ENCODE results near the gene TRIP13. TPM values are rescaled to one million over a fixed set of nuclear protein-coding genes. Genes with fewer than 3 reads are reported as not detected.

The TRIP13 gene
- total and polyA plus RNA-seq, 2 of the 4 experiments (the other 2 are of a cell fraction) = 17.1 to 35.5 TPM

- no peak overlapping the region for H3K18ac ChIP-seq (ENCODE audit: low read depth, low read length)
- no peak overlapping the region for H4K91ac ChIP-seq (ENCODE audit: insufficient read depth, low read depth, low read length)
- no peak overlapping the region for H3K56ac ChIP-seq (ENCODE audit: extremely low read depth, insufficient read depth, low read length)
- in situ Hi-C loops (cut with MboI; ENCODE audit: low sequenced_read_pairs) (no loop called here), intact Hi-C loops (cut with micrococcal nuclease) (no loop called here), dilution Hi-C loops (cut with HindIII; ENCODE audit: low sequenced_read_pairs, unreplicated experiment) (no loop called here)
- no peaks in the 10 kb centered on the region for H3K79me1 ChIP-seq (ENCODE audit: low read depth in 1 of 2, low read length in 2 of 2)
- no peaks in the 10 kb centered on the region for H4K20me1 ChIP-seq (ENCODE audit: insufficient read depth, low read length)
- H2BK5ac ChIP-seq (ENCODE audit: low read depth, low read length, poor library complexity, severe bottlenecking) = no peak overlapping the region
- no peak overlapping the region for H2AK9ac ChIP-seq (replicated peaks; ENCODE audit: low read depth, low read length, poor library complexity)
- H4K5ac ChIP-seq (ENCODE audit: low read depth, low read length) = no peak overlapping the region
- BruUV-seq (replicated peaks) = no TSS peak
- CTCF ChIA-PET = no interaction called here
- H2BK20ac ChIP-seq (ENCODE audit: low read depth, low read length) = no peak overlapping the region
- H3K4me2 ChIP-seq (ENCODE audit: low read depth, low read length) = no peak overlapping the region
- no peak overlapping the region for H3K9ac ChIP-seq (ENCODE audit: low read depth, low read length)
- H2AFZ ChIP-seq (replicated peaks; ENCODE audit: low read length, poor library complexity) = no peak overlapping the region
- H3K4me3 ChIP-seq (ENCODE audit: insufficient read depth, low read depth, low read length) = no peak overlapping the region
- no peak overlapping the region for H2BK15ac ChIP-seq (ENCODE audit: low read depth, low read length)
- H3K4ac ChIP-seq (ENCODE audit: low read depth, low read length) = no peak overlapping the region
- H3K9me1 ChIP-seq (ENCODE audit: insufficient read depth, low read length) = no peaks in the 10 kb centered on the region
- POLR2A ChIA-PET (ENCODE audit: unreplicated experiment) = no interaction called here
- no peak overlapping the region for H2AK5ac ChIP-seq (ENCODE audit: low read depth, low read length)
- no peaks in the 10 kb centered on the region for H3K4me1 ChIP-seq (ENCODE audit: control insufficient read depth, insufficient read depth, low read length)
- H4K8ac ChIP-seq (ENCODE audit: low read depth in 2 of 2, low read length in 2 of 2) = no peak overlapping the region
- 56% methylated on average over 14 of the region's 20 CpGs; no CpG with 5 or more reads in 1 of the 2 experiments for WGBS, 2 experiments (ENCODE audit: extremely low coverage in 2 of 2, insufficient read length in 1 of 2)
- TF ChIP-seq MAZ (IDR thresholded peaks at IDR 0.05; ENCODE audit: borderline replicate concordance, low read depth, low read length) (no peak), RFX5 (IDR thresholded peaks at IDR 0.05; ENCODE audit: low read depth, low read length) (no peak), SMC3 (IDR thresholded peaks at IDR 0.05; ENCODE audit: low read depth, low read length) (no peak), RCOR1 (IDR thresholded peaks at IDR 0.05; ENCODE audit: insufficient replicate concordance, low read length) (no peak), RAD21 (IDR thresholded peaks at IDR 0.05; ENCODE audit: low read length) (no peak), CHD1 (IDR thresholded peaks at IDR 0.05; ENCODE audit: low read depth, low read length) (no peak), CEBPB (IDR thresholded peaks at IDR 0.05; ENCODE audit: low read depth, low read length) (no peak), CTCF (conservative IDR thresholded peaks at IDR 0.05; ENCODE audit: low read depth, low read length) (no peak), NFE2L2 (IDR thresholded peaks at IDR 0.05; ENCODE audit: low read depth, low read length) (no peak)
- H2BK120ac ChIP-seq (ENCODE audit: low read depth, low read length) = no peak overlapping the region
- H3K14ac ChIP-seq (replicated peaks; ENCODE audit: low read depth, low read length) = no peak overlapping the region
- no peak overlapping the region for H3K27ac ChIP-seq (ENCODE audit: insufficient read depth, low read length)
- no peaks in the 10 kb centered on the region for H3K36me3 ChIP-seq (ENCODE audit: control insufficient read depth, insufficient read depth, low read length)
- ATAC-seq (ENCODE audit: low read depth) = no peak; the same call in 1 of the 2 replicates
- no peak for DNase-seq
- peaks cover 5% of the 10 kb centered on the region; the same call in 1 of the 2 replicates for H3K27me3 ChIP-seq (ENCODE audit: control insufficient read depth, insufficient read depth, low read length)
- no peaks in the 10 kb centered on the region for H3K9me3 ChIP-seq (ENCODE audit: control insufficient read depth, insufficient read depth, low read length)
- H3K23ac ChIP-seq (ENCODE audit: low read depth, low read length) = no peak overlapping the region
These were observed 42.9 kb upstream of the TRIP13 start for GRCh38 chr5:849651-850301.

Measured in IMR-90 (cell line).